WTC11 (cell line): ENCODE measurements around the gene ZNF814. TPM values are rescaled to one million over a fixed set of nuclear protein-coding genes. Genes with fewer than 3 reads are reported as not detected.

Experiments used
- ATAC-seq: fragments of 200-7000 bp; cut with Tn5 transposase; 2 replicates; pipeline ENCODE4 v1.10.0; 2021; ENCODE audit warnings: mild to moderate bottlenecking, moderate library complexity
- CTCF ChIA-PET: fragments of 300-600 bp; sonication (Branson Sonifier 250); formaldehyde crosslinking; loops from one replicate; lab custom pipeline; 2021; ENCODE audit warnings: antibody characterized with exemption; lab: Charles Lee
- POLR2A ChIA-PET: fragments of 350-600 bp; sonication (Branson Sonifier 250); formaldehyde crosslinking; loops from one replicate; lab custom pipeline; 2021; ENCODE audit warnings: antibody characterized with exemption; lab: Charles Lee
- DNase-seq: peaks from one replicate; pipeline ENCODE4 v3.0.0; 2021; ENCODE audit warnings: low spot score
- H3K27ac Mint-ChIP-seq: 2 replicates; pipeline ENCODE4 v1.8.0; 2021; ENCODE audit warnings: mixed read lengths
- H3K27me3 Mint-ChIP-seq: 2 replicates; pipeline ENCODE4 v1.8.0; 2021; ENCODE audit warnings: low read depth, mild to moderate bottlenecking, moderate library complexity, mixed read lengths
- H3K36me3 Mint-ChIP-seq: 2 replicates; pipeline ENCODE4 v1.8.0; 2021; ENCODE audit warnings: mixed read lengths
- H3K4me1 Mint-ChIP-seq: 2 replicates; pipeline ENCODE4 v1.8.0; 2022; ENCODE audit warnings: mixed read lengths
- H3K4me3 Mint-ChIP-seq: 2 replicates; pipeline ENCODE4 v1.8.0; 2021; ENCODE audit warnings: mild to moderate bottlenecking, moderate library complexity, mixed read lengths
- H3K9me3 Mint-ChIP-seq: 2 replicates; pipeline ENCODE4 v1.8.0; 2021; ENCODE audit warnings: mixed read lengths
- ATF1 ChIP-seq: sonication (generic); formaldehyde crosslinking; IDR thresholded peaks from 2 replicates; pipeline ENCODE4 v1.8.1; 2023; ENCODE audit warnings: mild to moderate bottlenecking, moderate library complexity, missing genetic modification reagents
- CBFB ChIP-seq: sonication (generic); formaldehyde crosslinking; IDR thresholded peaks from 2 replicates; pipeline ENCODE4 v1.8.1; 2022; ENCODE audit warnings: mild to moderate bottlenecking, low read depth, missing genetic modification reagents
- CREM ChIP-seq: sonication (generic); formaldehyde crosslinking; IDR thresholded peaks from 2 replicates; pipeline ENCODE4 v1.8.1; 2022; ENCODE audit warnings: mild to moderate bottlenecking, missing genetic modification reagents, moderate library complexity
- GABPB1 ChIP-seq: sonication (generic); formaldehyde crosslinking; IDR thresholded peaks from 2 replicates; pipeline ENCODE4 v1.8.1; 2023; ENCODE audit warnings: mild to moderate bottlenecking, missing genetic modification reagents
- GTF2I ChIP-seq: fragments of 250-450 bp; sonication (Bioruptor Pico); conservative IDR thresholded peaks from 2 replicates; pipeline ENCODE4 v1.4.0; 2021; ENCODE audit warnings: mild to moderate bottlenecking
- KAT7 ChIP-seq: sonication (generic); formaldehyde crosslinking; IDR thresholded peaks from 2 replicates; pipeline ENCODE4 v1.8.1; 2023; ENCODE audit warnings: missing genetic modification reagents, mild to moderate bottlenecking, borderline replicate concordance
- RELA ChIP-seq: sonication (generic); formaldehyde crosslinking; IDR thresholded peaks from 2 replicates; pipeline ENCODE4 v1.8.1; 2022; ENCODE audit warnings: missing genetic modification reagents, mild to moderate bottlenecking, borderline replicate concordance
- TCF7 ChIP-seq: sonication (generic); formaldehyde crosslinking; IDR thresholded peaks from 2 replicates; pipeline ENCODE4 v1.8.0; 2022; ENCODE audit warnings: mild to moderate bottlenecking, low read depth, missing genetic modification reagents, moderate library complexity
- TP53 ChIP-seq: sonication (generic); formaldehyde crosslinking; IDR thresholded peaks from 2 replicates; pipeline ENCODE4 v1.8.1; 2023; ENCODE audit warnings: mild to moderate bottlenecking, missing genetic modification reagents
- ZNF121 ChIP-seq: sonication (generic); formaldehyde crosslinking; IDR thresholded peaks from 2 replicates; pipeline ENCODE4 v1.8.0; 2023; ENCODE audit warnings: missing genetic modification reagents
- ZNF263 ChIP-seq: sonication (generic); formaldehyde crosslinking; IDR thresholded peaks from 2 replicates; pipeline ENCODE4 v1.8.1; 2022; ENCODE audit warnings: low read depth, mild to moderate bottlenecking, moderate library complexity, missing genetic modification reagents
- ZNF317 ChIP-seq: sonication (generic); formaldehyde crosslinking; IDR thresholded peaks from 2 replicates; pipeline ENCODE4 v1.8.1; 2023; ENCODE audit warnings: low read depth, mild to moderate bottlenecking, moderate library complexity, missing genetic modification reagents, borderline replicate concordance
- ZNF396 ChIP-seq: fragments of 250-450 bp; sonication (Bioruptor Pico); IDR thresholded peaks from 2 replicates; pipeline ENCODE4 v1.8.0; 2021; ENCODE audit warnings: mild to moderate bottlenecking, moderate library complexity, borderline replicate concordance
- total RNA-seq: library from RNA; stranded (reverse); gene quantifications from 3 replicates; pipeline ENCODE4 v1.2.3, GENCODE V29; 2021
- TF ChIP-seq, protein P1 (sequence below): sonication (generic); formaldehyde crosslinking; IDR thresholded peaks from 2 replicates; pipeline ENCODE4 v1.8.0; 2023; ENCODE audit warnings: mild to moderate bottlenecking, missing genetic modification reagents
- TF ChIP-seq, protein P2 (sequence below): fragments of 250-450 bp; sonication (Bioruptor Pico); IDR thresholded peaks from 2 replicates; pipeline ENCODE4 v1.9.0; 2021; ENCODE audit warnings: mild to moderate bottlenecking, borderline replicate concordance
- TF ChIP-seq, protein P3 (sequence below): sonication (generic); formaldehyde crosslinking; conservative IDR thresholded peaks from 2 replicates; pipeline ENCODE4 v1.8.1; 2022; ENCODE audit warnings: mild to moderate bottlenecking, missing genetic modification reagents
- TF ChIP-seq, protein P4 (sequence below): sonication (generic); formaldehyde crosslinking; IDR thresholded peaks from 2 replicates; pipeline ENCODE4 v1.8.0; 2022; ENCODE audit warnings: mild to moderate bottlenecking, missing genetic modification reagents
- TF ChIP-seq, protein P5 (sequence below): sonication (generic); formaldehyde crosslinking; IDR thresholded peaks from 2 replicates; pipeline ENCODE4 v1.8.1; 2023; ENCODE audit warnings: mild to moderate bottlenecking, missing genetic modification reagents
- TF ChIP-seq, protein P6 (sequence below): fragments of 250-450 bp; sonication (Bioruptor Pico); IDR thresholded peaks from 2 replicates; pipeline ENCODE4 v1.9.0; 2021; ENCODE audit warnings: mild to moderate bottlenecking
- TF ChIP-seq, protein P7 (sequence below): fragments of 250-450 bp; sonication (Bioruptor Pico); conservative IDR thresholded peaks from 2 replicates; pipeline ENCODE4 v1.9.0; 2021; ENCODE audit warnings: mild to moderate bottlenecking
- TF ChIP-seq, protein P8 (sequence below): sonication (generic); formaldehyde crosslinking; IDR thresholded peaks from 2 replicates; pipeline ENCODE4 v1.8.1; 2022; ENCODE audit warnings: low read depth, mild to moderate bottlenecking, moderate library complexity, missing genetic modification reagents, borderline replicate concordance

ZNF814 gene
- total RNA-seq, 1 experiment from 2014 or later: 60.7 TPM

DNA sequence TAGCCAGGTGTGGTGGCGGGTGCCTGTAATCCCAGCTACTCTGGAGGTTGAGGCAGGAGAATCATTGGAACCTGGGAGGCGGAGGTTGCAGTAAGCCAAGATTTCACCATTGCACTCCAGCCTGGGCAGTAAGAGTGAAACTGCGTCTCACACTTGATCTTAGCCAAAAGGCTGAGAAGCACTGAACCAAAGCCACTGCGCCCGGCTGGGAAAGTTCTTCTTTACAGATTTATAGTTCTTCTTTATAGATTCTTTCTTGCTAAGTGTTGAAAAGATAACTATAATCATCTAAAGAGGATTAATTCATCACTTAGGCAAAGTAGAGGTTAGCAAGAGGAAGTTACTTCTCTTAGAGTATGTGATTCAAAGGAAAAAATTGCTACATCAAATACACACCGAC is 16.4 kb upstream of the ZNF814 start (continued):
- TF ChIP-seq, protein P1, sequence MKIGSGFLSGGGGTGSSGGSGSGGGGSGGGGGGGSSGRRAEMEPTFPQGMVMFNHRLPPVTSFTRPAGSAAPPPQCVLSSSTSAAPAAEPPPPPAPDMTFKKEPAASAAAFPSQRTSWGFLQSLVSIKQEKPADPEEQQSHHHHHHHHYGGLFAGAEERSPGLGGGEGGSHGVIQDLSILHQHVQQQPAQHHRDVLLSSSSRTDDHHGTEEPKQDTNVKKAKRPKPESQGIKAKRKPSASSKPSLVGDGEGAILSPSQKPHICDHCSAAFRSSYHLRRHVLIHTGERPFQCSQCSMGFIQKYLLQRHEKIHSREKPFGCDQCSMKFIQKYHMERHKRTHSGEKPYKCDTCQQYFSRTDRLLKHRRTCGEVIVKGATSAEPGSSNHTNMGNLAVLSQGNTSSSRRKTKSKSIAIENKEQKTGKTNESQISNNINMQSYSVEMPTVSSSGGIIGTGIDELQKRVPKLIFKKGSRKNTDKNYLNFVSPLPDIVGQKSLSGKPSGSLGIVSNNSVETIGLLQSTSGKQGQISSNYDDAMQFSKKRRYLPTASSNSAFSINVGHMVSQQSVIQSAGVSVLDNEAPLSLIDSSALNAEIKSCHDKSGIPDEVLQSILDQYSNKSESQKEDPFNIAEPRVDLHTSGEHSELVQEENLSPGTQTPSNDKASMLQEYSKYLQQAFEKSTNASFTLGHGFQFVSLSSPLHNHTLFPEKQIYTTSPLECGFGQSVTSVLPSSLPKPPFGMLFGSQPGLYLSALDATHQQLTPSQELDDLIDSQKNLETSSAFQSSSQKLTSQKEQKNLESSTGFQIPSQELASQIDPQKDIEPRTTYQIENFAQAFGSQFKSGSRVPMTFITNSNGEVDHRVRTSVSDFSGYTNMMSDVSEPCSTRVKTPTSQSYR (CRISPR knock-in tag): no peak
- TF ChIP-seq GABPB1 (CRISPR knock-in tag): no peak
- no peak for TF ChIP-seq ZNF317 (CRISPR knock-in tag)
- no peak for TF ChIP-seq CREM (CRISPR knock-in tag)
- TF ChIP-seq GTF2I (CRISPR knock-in tag): no peak

DNA sequence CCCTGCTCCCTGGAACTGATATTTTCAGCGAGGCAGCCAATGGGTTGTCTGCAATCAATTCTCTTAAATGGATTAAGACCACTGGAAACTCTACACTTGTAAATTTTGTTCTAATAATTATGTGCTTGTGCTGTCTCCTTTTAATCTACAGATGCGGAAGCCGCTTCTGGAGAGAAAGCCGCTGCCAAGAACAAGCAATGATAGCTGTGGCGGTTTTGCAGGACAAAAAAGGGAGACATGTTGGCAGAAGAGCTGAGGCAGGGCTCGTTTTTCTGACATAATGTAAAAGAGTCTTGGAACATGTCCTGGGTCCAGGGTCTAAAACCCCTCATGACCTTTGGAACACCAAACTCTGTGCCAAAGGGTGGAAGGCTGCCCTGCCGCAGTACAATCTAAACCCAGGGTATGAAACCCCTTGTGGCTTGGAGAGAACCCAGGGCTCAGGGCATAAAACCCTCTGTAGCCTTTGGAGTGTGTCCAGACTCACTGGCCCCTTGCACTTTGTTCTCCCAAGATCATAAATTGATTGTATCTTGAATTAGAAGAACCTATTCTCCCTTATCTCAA is 14.9 kb upstream of the ZNF814 start:
- peaks cover 17% of the 10 kb centered on the region for H3K36me3 Mint-ChIP-seq
- peaks cover 3% of the 10 kb centered on the region for H3K4me1 Mint-ChIP-seq
- ATAC-seq: no peak
- DNase-seq: no peak
- no peaks in the 10 kb centered on the region for H3K27me3 Mint-ChIP-seq
- H3K4me3 Mint-ChIP-seq: no peak overlapping the region
- CTCF ChIA-PET: interaction anchor here (1.1 to 1.8 kb wide), 6 partner anchors 13 to 176 kb away, joined by 3 to 7 read pairs (median 4); partner anchors contain the start of genes ZNF417 and ZNF671
- no peaks in the 10 kb centered on the region for H3K9me3 Mint-ChIP-seq
- no peak overlapping the region for H3K27ac Mint-ChIP-seq
- POLR2A ChIA-PET: interaction anchor here (0.6 kb wide), 1 partner anchor 37 kb away, joined by 3 read pairs; no protein-coding TSS in a partner anchor
- TF ChIP-seq RELA (no peak), KAT7 (CRISPR knock-in tag) (no peak), ZNF121 (CRISPR knock-in tag) (no peak), TP53 (CRISPR knock-in tag) (no peak), ZNF263 (no peak), GTF2I (CRISPR knock-in tag) (no peak), ATF1 (CRISPR knock-in tag) (no peak), TCF7 (CRISPR knock-in tag) (no peak), CBFB (CRISPR knock-in tag) (no peak), ZNF396 (CRISPR knock-in tag) (no peak)
- TF ChIP-seq, protein P2, sequence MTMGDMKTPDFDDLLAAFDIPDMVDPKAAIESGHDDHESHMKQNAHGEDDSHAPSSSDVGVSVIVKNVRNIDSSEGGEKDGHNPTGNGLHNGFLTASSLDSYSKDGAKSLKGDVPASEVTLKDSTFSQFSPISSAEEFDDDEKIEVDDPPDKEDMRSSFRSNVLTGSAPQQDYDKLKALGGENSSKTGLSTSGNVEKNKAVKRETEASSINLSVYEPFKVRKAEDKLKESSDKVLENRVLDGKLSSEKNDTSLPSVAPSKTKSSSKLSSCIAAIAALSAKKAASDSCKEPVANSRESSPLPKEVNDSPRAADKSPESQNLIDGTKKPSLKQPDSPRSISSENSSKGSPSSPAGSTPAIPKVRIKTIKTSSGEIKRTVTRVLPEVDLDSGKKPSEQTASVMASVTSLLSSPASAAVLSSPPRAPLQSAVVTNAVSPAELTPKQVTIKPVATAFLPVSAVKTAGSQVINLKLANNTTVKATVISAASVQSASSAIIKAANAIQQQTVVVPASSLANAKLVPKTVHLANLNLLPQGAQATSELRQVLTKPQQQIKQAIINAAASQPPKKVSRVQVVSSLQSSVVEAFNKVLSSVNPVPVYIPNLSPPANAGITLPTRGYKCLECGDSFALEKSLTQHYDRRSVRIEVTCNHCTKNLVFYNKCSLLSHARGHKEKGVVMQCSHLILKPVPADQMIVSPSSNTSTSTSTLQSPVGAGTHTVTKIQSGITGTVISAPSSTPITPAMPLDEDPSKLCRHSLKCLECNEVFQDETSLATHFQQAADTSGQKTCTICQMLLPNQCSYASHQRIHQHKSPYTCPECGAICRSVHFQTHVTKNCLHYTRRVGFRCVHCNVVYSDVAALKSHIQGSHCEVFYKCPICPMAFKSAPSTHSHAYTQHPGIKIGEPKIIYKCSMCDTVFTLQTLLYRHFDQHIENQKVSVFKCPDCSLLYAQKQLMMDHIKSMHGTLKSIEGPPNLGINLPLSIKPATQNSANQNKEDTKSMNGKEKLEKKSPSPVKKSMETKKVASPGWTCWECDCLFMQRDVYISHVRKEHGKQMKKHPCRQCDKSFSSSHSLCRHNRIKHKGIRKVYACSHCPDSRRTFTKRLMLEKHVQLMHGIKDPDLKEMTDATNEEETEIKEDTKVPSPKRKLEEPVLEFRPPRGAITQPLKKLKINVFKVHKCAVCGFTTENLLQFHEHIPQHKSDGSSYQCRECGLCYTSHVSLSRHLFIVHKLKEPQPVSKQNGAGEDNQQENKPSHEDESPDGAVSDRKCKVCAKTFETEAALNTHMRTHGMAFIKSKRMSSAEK (CRISPR knock-in tag): no peak
- TF ChIP-seq, protein P3, sequence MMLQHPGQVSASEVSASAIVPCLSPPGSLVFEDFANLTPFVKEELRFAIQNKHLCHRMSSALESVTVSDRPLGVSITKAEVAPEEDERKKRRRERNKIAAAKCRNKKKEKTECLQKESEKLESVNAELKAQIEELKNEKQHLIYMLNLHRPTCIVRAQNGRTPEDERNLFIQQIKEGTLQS (CRISPR knock-in tag): no peak
- TF ChIP-seq, protein P4, sequence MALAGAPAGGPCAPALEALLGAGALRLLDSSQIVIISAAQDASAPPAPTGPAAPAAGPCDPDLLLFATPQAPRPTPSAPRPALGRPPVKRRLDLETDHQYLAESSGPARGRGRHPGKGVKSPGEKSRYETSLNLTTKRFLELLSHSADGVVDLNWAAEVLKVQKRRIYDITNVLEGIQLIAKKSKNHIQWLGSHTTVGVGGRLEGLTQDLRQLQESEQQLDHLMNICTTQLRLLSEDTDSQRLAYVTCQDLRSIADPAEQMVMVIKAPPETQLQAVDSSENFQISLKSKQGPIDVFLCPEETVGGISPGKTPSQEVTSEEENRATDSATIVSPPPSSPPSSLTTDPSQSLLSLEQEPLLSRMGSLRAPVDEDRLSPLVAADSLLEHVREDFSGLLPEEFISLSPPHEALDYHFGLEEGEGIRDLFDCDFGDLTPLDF (CRISPR knock-in tag): no peak
- TF ChIP-seq, protein P5, sequence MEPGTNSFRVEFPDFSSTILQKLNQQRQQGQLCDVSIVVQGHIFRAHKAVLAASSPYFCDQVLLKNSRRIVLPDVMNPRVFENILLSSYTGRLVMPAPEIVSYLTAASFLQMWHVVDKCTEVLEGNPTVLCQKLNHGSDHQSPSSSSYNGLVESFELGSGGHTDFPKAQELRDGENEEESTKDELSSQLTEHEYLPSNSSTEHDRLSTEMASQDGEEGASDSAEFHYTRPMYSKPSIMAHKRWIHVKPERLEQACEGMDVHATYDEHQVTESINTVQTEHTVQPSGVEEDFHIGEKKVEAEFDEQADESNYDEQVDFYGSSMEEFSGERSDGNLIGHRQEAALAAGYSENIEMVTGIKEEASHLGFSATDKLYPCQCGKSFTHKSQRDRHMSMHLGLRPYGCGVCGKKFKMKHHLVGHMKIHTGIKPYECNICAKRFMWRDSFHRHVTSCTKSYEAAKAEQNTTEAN (CRISPR knock-in tag): no peak
- TF ChIP-seq, protein P6, sequence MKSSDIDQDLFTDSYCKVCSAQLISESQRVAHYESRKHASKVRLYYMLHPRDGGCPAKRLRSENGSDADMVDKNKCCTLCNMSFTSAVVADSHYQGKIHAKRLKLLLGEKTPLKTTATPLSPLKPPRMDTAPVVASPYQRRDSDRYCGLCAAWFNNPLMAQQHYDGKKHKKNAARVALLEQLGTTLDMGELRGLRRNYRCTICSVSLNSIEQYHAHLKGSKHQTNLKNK (CRISPR knock-in tag): no peak
- TF ChIP-seq, protein P7, sequence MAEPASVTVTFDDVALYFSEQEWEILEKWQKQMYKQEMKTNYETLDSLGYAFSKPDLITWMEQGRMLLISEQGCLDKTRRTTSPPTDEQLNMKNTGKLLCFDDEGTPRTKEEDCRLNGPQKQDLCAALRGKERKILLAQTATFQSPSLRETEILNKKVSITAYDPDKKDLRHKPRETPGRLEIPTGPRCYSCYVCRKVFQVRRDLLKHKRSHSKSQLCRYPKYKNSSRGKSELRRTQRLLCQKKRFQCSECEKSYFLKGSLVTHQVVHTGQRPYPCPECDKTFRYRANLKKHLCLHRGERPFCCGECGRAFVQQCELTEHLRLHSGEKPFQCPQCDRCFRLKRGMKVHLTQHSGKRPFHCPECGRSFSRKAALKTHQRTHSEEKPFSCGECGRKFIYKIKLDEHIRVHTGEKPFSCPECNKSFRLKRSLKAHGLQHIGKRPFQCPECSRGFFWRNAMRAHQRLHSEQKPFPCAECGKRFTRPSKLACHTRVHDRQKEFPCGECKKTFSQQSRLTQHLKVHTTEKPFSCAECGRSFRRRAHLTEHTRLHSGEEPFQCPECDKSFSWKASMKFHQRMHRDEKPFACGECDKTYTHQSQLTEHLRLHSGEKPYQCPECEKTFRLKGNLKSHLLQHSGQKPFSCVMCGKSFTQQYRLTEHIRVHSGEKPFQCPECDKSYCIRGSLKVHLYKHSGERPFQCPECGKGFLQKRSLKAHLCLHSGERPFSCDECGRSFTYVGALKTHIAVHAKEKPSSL: no peak
- TF ChIP-seq, protein P8, sequence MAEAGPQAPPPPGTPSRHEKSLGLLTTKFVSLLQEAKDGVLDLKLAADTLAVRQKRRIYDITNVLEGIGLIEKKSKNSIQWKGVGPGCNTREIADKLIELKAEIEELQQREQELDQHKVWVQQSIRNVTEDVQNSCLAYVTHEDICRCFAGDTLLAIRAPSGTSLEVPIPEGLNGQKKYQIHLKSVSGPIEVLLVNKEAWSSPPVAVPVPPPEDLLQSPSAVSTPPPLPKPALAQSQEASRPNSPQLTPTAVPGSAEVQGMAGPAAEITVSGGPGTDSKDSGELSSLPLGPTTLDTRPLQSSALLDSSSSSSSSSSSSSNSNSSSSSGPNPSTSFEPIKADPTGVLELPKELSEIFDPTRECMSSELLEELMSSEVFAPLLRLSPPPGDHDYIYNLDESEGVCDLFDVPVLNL (CRISPR knock-in tag): no peak
